Spleen (tissue), 11 donors: ENCODE measurements around the gene MFSD2A. TPM values are rescaled to one million over a fixed set of nuclear protein-coding genes. Genes with fewer than 3 reads are reported as not detected.

ENCODE experiments used
- DNase-seq: peaks from one replicate; pipeline ENCODE4 v3.0.0-alpha.2; 2020
- H3K27ac ChIP-seq, 8 donors: fragments of 200-600 bp; sonication (generic) in 7 of 8; 1 replicate in 4 of 8; 2 replicates in 4 of 8; pipeline versions ENCODE4 v1.5.0 to v1.8.0; 2016 to 2021; ENCODE audit warnings: inconsistent platforms in 4 of 8, mild to moderate bottlenecking in 4 of 8, moderate library complexity in 1 of 8
- H3K27me3 ChIP-seq, 7 donors: fragments of 200-600 bp; sonication (generic) in 6 of 7; replicated peaks in 1 of 7; 1 replicate in 4 of 7; 2 replicates in 3 of 7; pipeline versions ENCODE4 v1.5.0 to v1.8.0; 2016 to 2021; ENCODE audit warnings: inconsistent platforms in 3 of 7, mild to moderate bottlenecking in 1 of 7
- H3K36me3 ChIP-seq, 6 donors: fragments of 200-600 bp; sonication (generic) in 5 of 6; 1 replicate in 4 of 6; 2 replicates in 2 of 6; pipeline versions ENCODE4 v1.5.0 to v1.8.0; 2016 to 2021; ENCODE audit warnings: inconsistent platforms in 2 of 6
- H3K4me1 ChIP-seq, 6 donors: fragments of 200-600 bp; sonication (generic) in 5 of 6; 1 replicate in 3 of 6; 2 replicates in 3 of 6; pipeline versions ENCODE4 v1.5.0 to v1.8.0; 2016 to 2021; ENCODE audit warnings: inconsistent platforms in 3 of 6
- H3K4me3 ChIP-seq, 8 donors: fragments of 200-600 bp; sonication (generic) in 7 of 8; 1 replicate in 4 of 8; 2 replicates in 4 of 8; pipeline versions ENCODE4 v1.5.0 to v1.8.0; 2016 to 2021; ENCODE audit warnings: inconsistent platforms in 4 of 8, mild to moderate bottlenecking in 4 of 8, moderate library complexity in 2 of 8
- H3K9me3 ChIP-seq, 8 donors: fragments of 200-600 bp; sonication (generic) in 7 of 8; 1 replicate in 4 of 8; 2 replicates in 4 of 8; pipeline versions ENCODE4 v1.5.0 to v1.8.0; 2016 to 2021; ENCODE audit warnings: inconsistent platforms in 4 of 8
- POLR2A ChIP-seq, 3 donors: fragments of 450-650 bp; IDR thresholded peaks; one replicate each; pipeline ENCODE4 v1.5.1; 2017; ENCODE audit warnings: antibody characterized with exemption in 3 of 3, mild to moderate bottlenecking in 1 of 3
- POLR2AphosphoS5 ChIP-seq, 3 donors: sonication (generic); formaldehyde crosslinking; IDR thresholded peaks; one replicate each; pipeline ENCODE4 v1.5.1; 2017; ENCODE audit warnings: antibody characterized with exemption in 3 of 3
- WGBS, 5 donors: extraction: QIAGEN DNeasy Blood & Tissue Kit in 3 of 5; methylation state at CpG; one replicate each; pipeline versions ENCODE4 v1.1.5 to v1.1.7; 2013 to 2018; 5-methylcytosine and 5-hydroxymethylcytosine counted together
- intact Hi-C: fragments of 100-400 bp; cut with DNase I; formaldehyde crosslinking; loops from one replicate; pipeline ENCODE4 v1.15.0; 2023; ENCODE audit warnings: low total_unique reads
- polyA plus RNA-seq, 3 donors: library from polyadenylated mRNA; stranded (reverse); fragments of 200-250 nt; gene quantifications; one replicate each; pipeline ENCODE4 v1.2.1, GENCODE V29; 2013
- total RNA-seq, 7 donors: library from RNA; depleted of rRNA in 3 of 7; stranded (reverse); fragments of >200 nt in 3 of 7; fragmentation: NEBNext Ultra II Directional in 4 of 7; extraction: Animal tissue kit (Norgen Biotek cat#: 25700) in 4 of 7; gene quantifications; one replicate each; pipeline versions ENCODE4 v1.1.0 to v1.2.1, GENCODE V29; 2016 to 2021
- TF ChIP-seq, protein P1 (sequence below), 11 experiments: fragments of 200-600 bp in 7 of 11; fragments of 450-650 bp in 4 of 11; sonication (generic) in 4 of 11; IDR thresholded peaks in 8 of 11; conservative IDR thresholded peaks in 3 of 11; 1 replicate in 7 of 11; 2 replicates in 4 of 11; pipeline versions ENCODE4 v1.4.0 to v1.8.0; 2016 to 2021; ENCODE audit warnings: antibody characterized with exemption in 11 of 11, inconsistent platforms in 4 of 11, mild to moderate bottlenecking in 1 of 11
- donor health status: healthy with polysubstance abuse.
- donor health status: DM: no; HTN: no; CAD: no; lungs with moderate emphysema.
- donor health status: DM: no; HTN: no; CAD: no.
- donor health status: Bipolar disorder and iron deficiency.
- donor health status: healthy.
- donor health status: DM: no; HTN: no; CAD: no.
- donor health status: DM: yes; HTN: yes; CAD: no.

The MFSD2A gene
- total and polyA plus RNA-seq, 10 donors, result 0.88 to 7.1 (median 3.8) TPM

DNA sequence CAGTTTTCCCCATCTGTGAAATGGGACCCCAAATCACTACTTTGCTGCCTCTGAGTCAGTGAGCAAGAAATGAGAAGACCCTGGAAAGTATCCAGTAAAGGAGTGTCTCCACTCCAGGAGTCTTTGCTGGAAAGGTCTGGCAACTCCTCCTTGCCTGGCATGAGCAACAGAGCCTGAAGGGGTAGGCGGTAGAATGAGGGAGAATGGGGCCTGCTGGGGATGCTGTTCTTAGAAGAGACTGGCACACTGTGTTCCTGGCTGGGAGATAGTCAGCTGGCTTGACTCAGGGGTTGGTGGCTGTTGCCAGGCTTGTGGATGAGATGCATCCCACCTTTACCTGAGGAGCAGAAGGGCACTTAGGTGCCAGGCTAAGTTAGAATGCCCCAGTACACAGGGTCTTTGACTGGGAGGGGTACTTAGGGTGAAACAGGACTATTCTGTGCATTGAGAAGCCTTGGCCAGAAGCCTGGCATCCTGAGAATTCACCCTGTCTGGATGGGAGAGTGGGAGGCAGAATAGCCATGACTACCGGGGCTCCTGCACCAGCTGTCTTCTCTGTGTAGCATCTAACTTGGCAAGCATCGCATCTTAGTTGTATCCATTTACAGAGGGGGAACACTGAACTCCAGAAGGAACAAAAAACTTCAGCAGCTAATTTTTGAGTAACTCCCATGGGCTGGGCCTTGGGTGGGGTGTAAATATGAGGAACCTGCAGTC lies 2.5 kb downstream of the MFSD2A start:
- WGBS, 5 donors, result 74 to 93% (median 88%) methylated on average over 3 of the region's 3 CpGs
- no peak overlapping the region for H3K4me3 ChIP-seq
- H3K27ac ChIP-seq, result no peak overlapping the region
- H3K27me3 ChIP-seq, result peaks cover 0 to 31% (median 0%) of the 10 kb centered on the region in 7 donors
- no peaks in the 10 kb centered on the region for H3K36me3 ChIP-seq
- peaks cover 8 to 75% (median 40%) of the 10 kb centered on the region in 6 donors for H3K4me1 ChIP-seq
- no peak for DNase-seq
- intact Hi-C loops, result no loop called here
- H3K9me3 ChIP-seq, result no peaks in the 10 kb centered on the region
- TF ChIP-seq POLR2A (IDR thresholded peaks at IDR 0.05), result no peak
- TF ChIP-seq, protein P1, sequence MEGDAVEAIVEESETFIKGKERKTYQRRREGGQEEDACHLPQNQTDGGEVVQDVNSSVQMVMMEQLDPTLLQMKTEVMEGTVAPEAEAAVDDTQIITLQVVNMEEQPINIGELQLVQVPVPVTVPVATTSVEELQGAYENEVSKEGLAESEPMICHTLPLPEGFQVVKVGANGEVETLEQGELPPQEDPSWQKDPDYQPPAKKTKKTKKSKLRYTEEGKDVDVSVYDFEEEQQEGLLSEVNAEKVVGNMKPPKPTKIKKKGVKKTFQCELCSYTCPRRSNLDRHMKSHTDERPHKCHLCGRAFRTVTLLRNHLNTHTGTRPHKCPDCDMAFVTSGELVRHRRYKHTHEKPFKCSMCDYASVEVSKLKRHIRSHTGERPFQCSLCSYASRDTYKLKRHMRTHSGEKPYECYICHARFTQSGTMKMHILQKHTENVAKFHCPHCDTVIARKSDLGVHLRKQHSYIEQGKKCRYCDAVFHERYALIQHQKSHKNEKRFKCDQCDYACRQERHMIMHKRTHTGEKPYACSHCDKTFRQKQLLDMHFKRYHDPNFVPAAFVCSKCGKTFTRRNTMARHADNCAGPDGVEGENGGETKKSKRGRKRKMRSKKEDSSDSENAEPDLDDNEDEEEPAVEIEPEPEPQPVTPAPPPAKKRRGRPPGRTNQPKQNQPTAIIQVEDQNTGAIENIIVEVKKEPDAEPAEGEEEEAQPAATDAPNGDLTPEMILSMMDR (IDR thresholded peaks at IDR 0.05 in 8 of 11, conservative IDR thresholded peaks at IDR 0.05 in 3 of 11), result no peak
- no peak for TF ChIP-seq POLR2AphosphoS5 (IDR thresholded peaks at IDR 0.05)

DNA sequence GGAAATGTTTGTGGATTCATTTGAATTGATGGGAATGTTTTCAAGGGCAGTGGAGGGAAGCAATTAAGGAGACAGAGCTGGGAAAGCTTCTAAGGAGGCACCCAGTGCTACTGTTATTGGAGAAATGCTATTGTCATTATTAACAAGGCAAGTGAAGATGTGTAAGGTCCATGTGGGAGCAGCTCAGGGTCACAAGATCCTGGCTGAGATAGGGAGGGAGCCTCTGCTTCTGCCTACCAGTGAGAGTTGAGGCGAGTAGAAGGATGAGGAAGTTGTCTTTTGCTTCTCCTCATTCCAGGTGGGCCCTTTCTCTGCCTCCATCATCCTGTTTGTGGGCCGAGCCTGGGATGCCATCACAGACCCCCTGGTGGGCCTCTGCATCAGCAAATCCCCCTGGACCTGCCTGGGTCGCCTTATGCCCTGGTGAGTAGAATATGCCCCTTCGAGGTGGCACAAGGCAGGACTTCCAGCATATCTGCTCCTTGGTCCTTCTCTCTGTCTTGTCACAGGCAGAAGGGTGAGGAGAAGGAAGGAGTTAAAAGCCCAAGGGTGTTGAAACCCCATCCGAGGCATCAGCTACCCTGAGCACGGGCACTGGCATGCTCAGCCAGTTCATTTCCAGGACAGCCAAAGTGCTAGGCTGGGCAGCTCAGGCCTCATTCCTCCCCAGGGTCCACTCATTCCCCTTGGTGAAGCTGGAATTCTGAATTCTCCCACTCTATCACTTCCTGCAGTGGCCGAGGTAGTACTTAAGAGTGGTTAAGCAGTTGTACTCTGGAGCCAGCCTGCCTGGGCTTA lies 3.7 kb downstream of the MFSD2A start:
- H3K27me3 ChIP-seq, result peaks cover 0 to 31% (median 0%) of the 10 kb centered on the region in 7 donors
- no peaks in the 10 kb centered on the region for H3K9me3 ChIP-seq
- peaks cover 0 to 7% (median 0%) of the 10 kb centered on the region in 6 donors for H3K36me3 ChIP-seq
- H3K4me1 ChIP-seq, result peaks cover 8 to 75% (median 40%) of the 10 kb centered on the region in 6 donors
- TF ChIP-seq POLR2AphosphoS5 (IDR thresholded peaks at IDR 0.05), result no peak
- no peak for TF ChIP-seq POLR2A (IDR thresholded peaks at IDR 0.05)
- TF ChIP-seq, protein P1 (IDR thresholded peaks at IDR 0.05 in 8 of 11, conservative IDR thresholded peaks at IDR 0.05 in 3 of 11), result no peak
- intact Hi-C loops, result no loop called here
- peak overlapping the region in 1 of 8 donors; percentile 5 for H3K27ac ChIP-seq
- no peak for DNase-seq
- H3K4me3 ChIP-seq, result no peak overlapping the region
- 59 to 78% (median 65%) methylated on average over 7 of the region's 7 CpGs for WGBS, 5 donors

DNA sequence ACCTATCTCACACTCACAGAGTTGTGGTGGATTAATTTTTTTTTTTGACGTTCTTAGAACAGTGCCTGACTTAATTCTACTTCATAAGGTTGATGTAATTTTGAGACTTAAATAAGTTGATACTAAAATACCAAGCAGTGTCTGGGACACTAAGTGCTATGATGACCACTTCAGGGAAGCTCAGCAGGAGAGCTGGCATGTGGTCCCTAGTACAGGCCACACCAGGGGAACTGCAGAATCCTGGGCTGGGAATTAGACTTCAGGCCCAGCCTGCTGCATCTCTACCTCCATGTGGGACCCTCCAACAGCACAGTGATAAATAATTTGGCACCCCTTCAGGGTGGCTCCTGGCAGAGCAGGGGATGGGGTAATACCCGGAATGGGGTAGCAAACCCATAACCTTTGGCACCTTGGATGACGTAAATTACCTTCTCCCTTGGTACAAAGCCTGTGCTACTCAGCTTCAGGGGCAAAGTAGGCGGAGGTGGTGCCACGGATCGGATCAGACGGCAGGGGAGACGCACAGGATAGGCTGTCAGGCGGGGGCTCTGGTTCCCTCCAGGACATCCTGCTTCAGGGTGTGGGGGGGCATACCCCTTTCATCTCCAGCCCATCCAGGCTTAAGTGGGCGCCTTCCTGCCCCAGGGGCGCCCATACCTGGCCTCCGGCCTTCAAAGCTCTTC lies 4.8 kb downstream of the MFSD2A start:
- TF ChIP-seq, protein P1 (IDR thresholded peaks at IDR 0.05 in 8 of 11, conservative IDR thresholded peaks at IDR 0.05 in 3 of 11), result no peak
- no peak for TF ChIP-seq POLR2A (IDR thresholded peaks at IDR 0.05)
- TF ChIP-seq POLR2AphosphoS5 (IDR thresholded peaks at IDR 0.05), result no peak
- 53 to 71% (median 61%) methylated on average over 6 to 12 of the region's 12 CpGs for whole genome bisulfite sequencing, 5 donors
- no peaks in the 10 kb centered on the region for H3K9me3 ChIP-seq
- peaks cover 8 to 67% (median 34%) of the 10 kb centered on the region in 6 donors for H3K4me1 ChIP-seq
- no peak for DNase-seq
- H3K4me3 ChIP-seq, result peak overlapping the region in 2 of 8 donors; percentile 4 to 54
- peaks cover 0 to 27% (median 0%) of the 10 kb centered on the region in 7 donors for H3K27me3 ChIP-seq
- H3K27ac ChIP-seq, result peak overlapping the region in 7 of 8 donors; percentile 60 to 91 (median 84)
- H3K36me3 ChIP-seq, result peaks cover 0 to 10% (median 0%) of the 10 kb centered on the region in 6 donors
- intact Hi-C loops, result no loop called here
